Mucosa of descending colon (tissue), 3 donors: ENCODE measurements around the gene ESRRA. TPM values are rescaled to one million over a fixed set of nuclear protein-coding genes. Genes with fewer than 3 reads are reported as not detected.

ENCODE experiments used
- ATAC-seq: fragments of 200-7000 bp; cut with Tn5 transposase; one replicate; pipeline ENCODE4 v1.9.1; 2020; ENCODE audit warnings: mild to moderate bottlenecking, moderate library complexity
- DNase-seq, 3 donors: peaks; one replicate each; pipeline ENCODE4 v3.0.0-alpha.2; 2020
- H3K36me3 ChIP-seq: fragments of 200-600 bp; one replicate; pipeline ENCODE4 v1.8.0; 2021; ENCODE audit warnings: low read depth, mild to moderate bottlenecking
- H3K4me1 ChIP-seq: fragments of 200-600 bp; one replicate; pipeline ENCODE4 v1.8.0; 2021; ENCODE audit warnings: low read depth, mild to moderate bottlenecking
- H3K4me3 ChIP-seq: fragments of 200-600 bp; one replicate; pipeline ENCODE4 v1.8.0; 2021; ENCODE audit warnings: mild to moderate bottlenecking
- H3K9me3 ChIP-seq: fragments of 200-600 bp; one replicate; pipeline ENCODE4 v1.8.0; 2021; ENCODE audit warnings: mild to moderate bottlenecking
- CTCF ChIP-seq: fragments of 200-600 bp; IDR thresholded peaks from one replicate; pipeline ENCODE4 v1.8.0; 2022; ENCODE audit warnings: antibody characterized with exemption, mild to moderate bottlenecking
- intact Hi-C, 2 donors: fragments of 100-400 bp; cut with DNase I in 1 of 2; cut with micrococcal nuclease in 1 of 2; formaldehyde crosslinking; loops; one replicate each; pipeline versions ENCODE4 v1.11.0 to v1.11.1; 2022; cut with DNase I, micrococcal nuclease
- total RNA-seq, 3 donors: library from RNA; stranded (reverse); fragmentation: NEBNext Ultra II Directional in 2 of 3; extraction: Animal tissue kit (Norgen Biotek cat#: 25700) in 2 of 3; gene quantifications; one replicate each; pipeline versions ENCODE4 v1.2.1 to v1.2.4, GENCODE V29; 2021 to 2023
- donor health status: DM: no; HTN: no; CAD: no; lungs with moderate emphysema.
- donor health status: DM: no; HTN: no; CAD: no.
- donor health status: DM: no; HTN: yes; CAD: no.

ESRRA gene
- total RNA-seq, 3 donors from 2014 or later: 126 to 204 (median 183) TPM

- DNase-seq (no peak), ATAC-seq (no peak)
- Histone ChIP-seq H3K36me3 (no peaks in the 10 kb centered on the region), H3K4me1 (peaks cover 22% of the 10 kb centered on the region), H3K9me3 (no peaks in the 10 kb centered on the region), H3K4me3 (no peak overlapping the region)
- intact Hi-C loops: no loop called here
- TF ChIP-seq CTCF: no peak
Observed at GRCh38 chr11:64289002-64289564, 16.2 kb upstream of the ESRRA start.

GRCh38 chr11:64290352-64291261, 14.7 kb upstream of the ESRRA start:
- no peak overlapping the region for H3K4me3 ChIP-seq
- no peak for TF ChIP-seq CTCF
- H3K36me3 ChIP-seq: no peaks in the 10 kb centered on the region
- H3K9me3 ChIP-seq: no peaks in the 10 kb centered on the region
- intact Hi-C loops: no loop called here
- no peak for DNase-seq
- H3K4me1 ChIP-seq: peaks cover 22% of the 10 kb centered on the region
- ATAC-seq: no peak

GRCh38 chr11:64291262-64291751, 14.0 kb upstream of the ESRRA start, which contains the start of gene KCNK4:
Gene KCNK4, plus strand, starts transcription at chr11:64291302. Its CDS starts 1,717 bp downstream, at chr11:64293019.
- H3K36me3 ChIP-seq: no peaks in the 10 kb centered on the region
- H3K4me1 ChIP-seq: peaks cover 18% of the 10 kb centered on the region
- ATAC-seq (no peak), DNase-seq (no peak)
- no peaks in the 10 kb centered on the region for H3K9me3 ChIP-seq
- no peak within 1 kb of the TSS for H3K4me3 ChIP-seq
- no peak for TF ChIP-seq CTCF
- intact Hi-C loops: no loop called here

GRCh38 chr11:64291752-64292459, 13.4 kb upstream of the ESRRA start:
- no peak for TF ChIP-seq CTCF
- Histone ChIP-seq H3K36me3 (no peaks in the 10 kb centered on the region), H3K4me3 (no peak overlapping the region), H3K9me3 (no peaks in the 10 kb centered on the region), H3K4me1 (peaks cover 13% of the 10 kb centered on the region)
- no peak for DNase-seq
- intact Hi-C loops: no loop called here
- ATAC-seq: peak; percentile 22

- Histone ChIP-seq H3K36me3 (no peaks in the 10 kb centered on the region), H3K9me3 (no peaks in the 10 kb centered on the region), H3K4me1 (peaks cover 13% of the 10 kb centered on the region), H3K4me3 (no peak overlapping the region)
- DNase-seq (no peak), ATAC-seq (peak; percentile 18)
- intact Hi-C loops: no loop called here
- TF ChIP-seq CTCF: no peak
Observed at GRCh38 chr11:64292460-64293254, 12.7 kb upstream of the ESRRA start.
